ENCODE data around the gene HOATZ. TPM values are rescaled to one million over a fixed set of nuclear protein-coding genes. Genes with fewer than 3 reads are reported as not detected.

HOATZ gene
- total RNA-seq, 1 donor from 2014 or later = not detected

DNA sequence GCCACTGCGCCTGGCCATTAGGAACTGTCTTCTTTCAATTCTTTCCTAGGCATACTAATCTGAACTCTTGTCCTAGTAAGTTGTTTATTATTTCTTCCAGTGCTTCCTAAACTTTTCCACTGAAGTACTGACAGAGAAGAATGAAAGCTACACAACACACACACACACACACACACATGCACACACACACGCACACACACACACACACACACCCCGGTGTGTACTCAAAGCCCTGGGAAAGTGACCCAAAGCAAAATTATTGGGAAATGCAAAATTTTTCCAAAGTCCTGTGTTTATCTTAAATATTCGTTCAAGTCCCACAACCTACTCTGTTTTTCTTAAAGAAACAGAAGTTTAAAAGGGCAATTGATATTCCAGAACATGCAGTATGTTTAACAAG is 68.3 kb downstream of the HOATZ start:
- no peak for ATAC-seq

DNA sequence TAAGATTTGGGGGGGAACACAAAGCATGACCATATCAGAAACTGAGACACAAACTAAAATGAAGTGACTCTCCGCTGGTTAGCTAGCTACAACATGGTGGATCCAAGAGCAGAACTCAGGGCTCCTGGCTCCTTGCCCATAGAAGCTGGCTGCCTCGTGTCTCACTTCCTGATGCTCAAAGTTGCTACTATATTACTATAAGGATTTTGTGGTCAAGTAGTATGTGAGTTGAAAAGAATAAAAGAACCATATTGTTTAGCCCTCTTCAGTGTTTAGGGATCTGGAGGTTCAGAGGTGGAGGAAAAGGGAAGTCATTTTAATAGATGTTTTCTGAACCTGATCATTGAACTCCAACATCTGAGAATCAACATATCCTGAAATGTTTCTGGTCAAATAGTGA is 70.8 kb downstream of the HOATZ start:
- ATAC-seq = no peak

DNA sequence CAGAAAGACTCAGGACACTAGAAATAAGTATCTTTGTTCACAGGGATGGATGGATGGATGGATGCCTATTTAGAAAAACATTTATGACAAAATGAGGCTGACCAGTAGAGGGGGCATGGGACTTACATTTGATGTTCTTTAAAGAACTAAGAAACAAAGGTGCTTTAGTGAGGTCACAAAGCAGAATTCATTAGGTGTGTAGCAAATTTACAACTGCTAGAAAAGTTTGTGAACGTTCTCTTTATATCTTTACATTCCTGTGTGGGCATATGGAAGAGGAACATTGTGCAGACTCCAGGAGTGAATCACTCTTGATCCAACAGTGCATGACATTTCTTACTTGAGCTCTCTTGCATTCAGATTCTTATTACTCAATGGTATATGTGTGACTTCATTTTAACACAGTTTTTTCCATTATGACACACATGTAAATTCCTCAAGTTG is 71.8 kb downstream of the HOATZ start:
- peak; percentile 67 for ATAC-seq

Other genes starting within 250 kb of the HOATZ start
- gene POU2AF3, start 216.2 kb upstream of the HOATZ start, total RNA-seq = 3.8 TPM
- gene POU2AF1, start 135.5 kb upstream of the HOATZ start, total RNA-seq = 2.6 TPM
- gene BTG4, start 2.4 kb upstream of the HOATZ start, total RNA-seq = not detected
- gene LAYN, start 25.9 kb downstream of the HOATZ start, total RNA-seq = 1.9 TPM
- gene SIK2, start 87.7 kb downstream of the HOATZ start, total RNA-seq = 6.8 TPM